ENCODE measurements around the gene COL4A1.

Gene COL4A1

GRCh38 chr13:110279684-110280083, 27.3 kb downstream of the COL4A1 start:
- DNase-seq (ENCODE audit: low spot score): no peak
- no peak for TF ChIP-seq CTCF (IDR thresholded peaks at IDR 0.05; ENCODE audit: extremely low read depth, missing control alignments)

- no peak for DNase-seq (ENCODE audit: low spot score)
- TF ChIP-seq CTCF (IDR thresholded peaks at IDR 0.05; ENCODE audit: extremely low read depth, missing control alignments): no peak
Measured at GRCh38 chr13:110278859-110279258, 28.1 kb downstream of the COL4A1 start.

- TF ChIP-seq CTCF (IDR thresholded peaks at IDR 0.05; ENCODE audit: extremely low read depth, missing control alignments): no peak
- DNase-seq (ENCODE audit: low spot score): no peak
Measured at GRCh38 chr13:110277357-110277975, 29.5 kb downstream of the COL4A1 start.

GRCh38 chr13:110276553-110276950, 30.4 kb downstream of the COL4A1 start:
- no peak for TF ChIP-seq CTCF (IDR thresholded peaks at IDR 0.05; ENCODE audit: extremely low read depth, missing control alignments)
- no peak for DNase-seq (ENCODE audit: low spot score)

- DNase-seq (ENCODE audit: low spot score): no peak
- no peak for TF ChIP-seq CTCF (IDR thresholded peaks at IDR 0.05; ENCODE audit: extremely low read depth, missing control alignments)
Measured at GRCh38 chr13:110275931-110276552, 30.9 kb downstream of the COL4A1 start.

- DNase-seq (ENCODE audit: low spot score): no peak
- no peak for TF ChIP-seq CTCF (IDR thresholded peaks at IDR 0.05; ENCODE audit: extremely low read depth, missing control alignments)
Measured at GRCh38 chr13:110274687-110275086, 32.3 kb downstream of the COL4A1 start.

GRCh38 chr13:110273254-110273653, 33.7 kb downstream of the COL4A1 start:
- no peak for DNase-seq (ENCODE audit: low spot score)
- no peak for TF ChIP-seq CTCF (IDR thresholded peaks at IDR 0.05; ENCODE audit: extremely low read depth, missing control alignments)
